Measurements from ENCODE around the gene PLET1.

Gene PLET1

DNA sequence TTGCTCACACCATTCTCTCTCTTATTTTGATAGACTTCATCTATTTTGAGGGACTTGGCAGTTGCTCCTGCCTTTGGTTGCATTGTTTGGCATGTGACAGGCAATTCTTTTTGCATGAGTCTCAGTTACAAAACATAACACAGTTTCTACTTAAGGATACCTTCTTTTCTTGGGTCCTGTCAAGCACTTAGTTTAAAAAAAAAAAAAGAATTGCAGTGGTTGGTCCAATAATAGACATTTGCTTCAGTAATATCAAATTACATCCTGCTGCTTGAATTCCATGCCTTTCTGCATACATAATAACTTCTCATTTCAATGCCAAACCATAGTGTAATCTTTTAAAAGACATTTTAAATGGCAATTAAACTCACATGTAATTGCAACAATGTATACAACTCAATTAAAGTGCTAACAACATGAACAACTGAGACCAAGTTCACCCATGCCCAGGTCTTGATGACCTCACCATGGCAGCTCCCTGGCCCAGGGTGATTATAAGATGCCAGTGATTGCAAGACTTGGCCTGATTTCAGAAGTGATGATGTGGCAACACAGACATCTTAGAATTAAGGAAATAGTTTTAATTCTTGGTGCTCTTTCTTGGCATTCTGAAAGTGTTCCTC, 32.2 kb upstream of the PLET1 start:
- no peak overlapping the region for H3K4me3 Mint-ChIP-seq
- H3K36me3 Mint-ChIP-seq (ENCODE audit: low read depth), result peaks cover 6% of the 10 kb centered on the region
- peaks cover 34% of the 10 kb centered on the region for H3K4me1 Mint-ChIP-seq (ENCODE audit: low read depth)
- H3K27ac Mint-ChIP-seq, result no peak overlapping the region
- no peaks in the 10 kb centered on the region for H3K9me3 Mint-ChIP-seq
- H3K27me3 Mint-ChIP-seq (ENCODE audit: low read depth), result peaks cover 19% of the 10 kb centered on the region

DNA sequence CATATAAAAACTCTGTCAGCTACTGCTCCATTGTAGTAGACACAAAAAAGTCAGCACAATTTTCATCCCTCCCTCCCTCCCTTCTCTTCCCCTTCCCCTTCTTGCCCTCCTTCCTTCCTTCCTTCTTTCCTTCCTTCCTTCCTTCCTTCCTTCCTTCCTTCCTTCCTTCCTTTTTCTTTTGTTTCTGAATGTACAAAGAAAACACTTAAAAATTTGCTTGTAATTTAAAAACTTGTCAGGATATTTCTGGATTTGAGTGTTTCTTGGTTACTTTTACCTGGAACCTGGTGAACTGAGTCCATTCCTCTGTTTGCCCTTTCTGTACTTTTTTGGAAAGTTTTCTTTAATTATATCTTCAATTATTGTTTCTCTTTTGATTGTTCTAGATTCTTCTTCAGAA, 31.5 kb upstream of the PLET1 start:
- no peak overlapping the region for H3K27ac Mint-ChIP-seq
- peaks cover 19% of the 10 kb centered on the region for H3K27me3 Mint-ChIP-seq (ENCODE audit: low read depth)
- H3K9me3 Mint-ChIP-seq, result no peaks in the 10 kb centered on the region
- H3K4me3 Mint-ChIP-seq, result no peak overlapping the region
- H3K4me1 Mint-ChIP-seq (ENCODE audit: low read depth), result peaks cover 27% of the 10 kb centered on the region
- H3K36me3 Mint-ChIP-seq (ENCODE audit: low read depth), result peaks cover 6% of the 10 kb centered on the region

DNA sequence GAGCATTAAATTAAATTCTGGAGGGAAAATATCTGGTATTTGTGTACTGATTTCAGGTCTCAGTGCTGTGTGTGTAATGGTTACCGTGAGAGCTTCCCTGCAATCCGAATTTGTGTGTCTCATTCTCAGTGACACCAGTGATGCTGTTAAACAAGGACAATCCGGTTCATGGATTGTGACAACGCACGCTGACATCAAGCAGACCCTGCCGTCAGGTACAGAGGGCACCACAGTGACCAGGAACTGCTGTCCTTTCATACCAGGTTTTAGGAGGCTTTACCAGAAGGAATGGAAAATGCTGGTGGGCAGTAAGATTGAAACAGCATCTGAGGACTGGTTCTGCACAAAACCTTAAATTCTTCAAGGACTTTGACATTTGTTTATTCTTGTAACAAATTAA, 30.5 kb upstream of the PLET1 start:
- Mint-ChIP-seq H3K9me3 (no peaks in the 10 kb centered on the region), H3K27me3 (ENCODE audit: low read depth) (peaks cover 19% of the 10 kb centered on the region), H3K4me1 (ENCODE audit: low read depth) (peaks cover 19% of the 10 kb centered on the region), H3K36me3 (ENCODE audit: low read depth) (peaks cover 6% of the 10 kb centered on the region), H3K27ac (no peak overlapping the region), H3K4me3 (no peak overlapping the region)

DNA sequence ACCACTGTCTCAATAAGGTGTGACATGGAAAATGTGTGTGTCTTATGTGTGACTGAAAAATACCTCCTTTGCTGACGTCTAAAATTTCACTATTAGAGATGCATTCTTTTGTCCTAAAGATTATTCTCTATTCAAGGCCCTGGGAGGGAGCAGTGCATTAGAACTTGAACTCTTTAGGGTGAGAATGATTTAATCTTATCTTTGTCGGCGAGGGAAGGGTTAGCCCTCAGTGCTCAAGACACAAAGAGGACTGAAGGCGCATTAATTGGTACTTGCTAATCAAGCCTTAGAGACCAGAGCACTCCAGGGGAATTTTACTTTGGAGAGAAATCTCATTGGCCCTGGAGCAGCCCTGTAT, 29.8 kb upstream of the PLET1 start:
- H3K4me1 Mint-ChIP-seq (ENCODE audit: low read depth), result peaks cover 16% of the 10 kb centered on the region
- peak overlapping the region; percentile 45 for H3K27ac Mint-ChIP-seq
- H3K4me3 Mint-ChIP-seq, result peak overlapping the region; percentile 62
- H3K9me3 Mint-ChIP-seq, result no peaks in the 10 kb centered on the region
- peaks cover 19% of the 10 kb centered on the region for H3K27me3 Mint-ChIP-seq (ENCODE audit: low read depth)
- H3K36me3 Mint-ChIP-seq (ENCODE audit: low read depth), result peaks cover 6% of the 10 kb centered on the region

DNA sequence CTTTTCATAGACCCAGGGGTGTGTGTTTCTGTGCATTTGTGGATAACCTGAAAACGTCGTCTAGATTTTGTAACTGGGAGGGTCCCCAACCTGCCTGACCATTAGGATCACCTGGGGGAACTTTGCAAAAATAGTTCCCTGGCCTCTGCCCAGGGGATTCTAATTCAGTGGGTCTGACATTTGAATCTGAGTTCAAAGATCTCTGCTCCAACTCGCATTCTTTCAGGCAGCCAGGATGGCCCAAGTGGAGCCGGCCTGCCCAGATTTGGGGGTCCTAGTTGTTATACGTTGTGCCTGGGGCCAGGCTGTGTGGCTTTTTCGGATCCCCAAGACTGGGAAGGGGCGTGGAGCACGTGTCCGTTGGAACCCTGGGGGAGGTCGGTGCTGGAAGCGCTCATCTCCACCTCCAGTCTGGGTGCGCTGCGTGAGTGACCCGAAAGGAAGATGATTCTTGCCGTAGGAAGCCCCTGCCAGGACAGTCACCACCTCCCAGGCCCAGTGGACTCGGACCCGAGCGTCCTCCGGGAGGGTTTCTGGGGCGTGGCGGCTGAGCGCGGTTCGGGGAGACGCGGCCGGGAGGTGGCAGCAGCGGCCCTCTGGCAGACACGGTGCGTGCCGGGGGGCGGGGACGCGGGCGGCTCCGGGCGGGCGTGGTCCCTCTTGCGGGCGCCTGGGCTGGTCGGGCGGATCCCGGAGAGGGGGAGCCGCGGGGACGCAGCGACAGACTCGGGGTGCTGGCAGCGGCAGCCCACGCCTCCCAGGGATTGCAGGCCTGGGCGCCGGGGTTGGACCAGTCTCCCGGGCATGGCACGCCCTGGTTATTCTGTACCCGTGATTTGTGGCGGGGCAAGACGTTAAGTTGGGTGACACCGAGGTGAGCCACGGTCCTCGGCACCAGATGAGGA, 29.2 kb upstream of the PLET1 start:
- Mint-ChIP-seq H3K27me3 (ENCODE audit: low read depth) (peaks cover 19% of the 10 kb centered on the region), H3K9me3 (no peaks in the 10 kb centered on the region), H3K36me3 (ENCODE audit: low read depth) (peaks cover 6% of the 10 kb centered on the region), H3K4me1 (ENCODE audit: low read depth) (peaks cover 16% of the 10 kb centered on the region), H3K4me3 (peak overlapping the region; percentile 80), H3K27ac (peak overlapping the region; percentile 16)

DNA sequence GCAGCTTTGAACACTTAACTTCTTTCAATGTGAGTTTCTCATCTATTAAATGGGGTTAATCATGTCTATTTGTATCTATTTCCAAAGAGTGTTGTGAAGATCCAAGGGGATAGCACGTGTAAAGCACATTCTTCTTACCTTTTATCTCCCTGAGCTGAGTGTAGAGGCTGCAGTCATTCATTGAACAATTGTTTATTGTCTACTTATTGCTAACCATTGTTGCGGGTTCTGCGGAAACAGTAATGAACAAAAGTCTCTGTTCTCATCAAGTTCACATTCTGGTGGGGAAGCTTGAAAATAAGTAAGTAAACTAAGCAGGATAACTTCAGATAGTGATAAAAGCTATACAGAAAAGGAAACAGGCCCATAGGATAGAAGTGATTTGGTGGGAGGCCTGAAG, 27.4 kb upstream of the PLET1 start:
- peaks cover 6% of the 10 kb centered on the region for H3K36me3 Mint-ChIP-seq (ENCODE audit: low read depth)
- no peak overlapping the region for H3K4me3 Mint-ChIP-seq
- H3K9me3 Mint-ChIP-seq, result no peaks in the 10 kb centered on the region
- H3K27me3 Mint-ChIP-seq (ENCODE audit: low read depth), result peaks cover 19% of the 10 kb centered on the region
- H3K4me1 Mint-ChIP-seq (ENCODE audit: low read depth), result peaks cover 14% of the 10 kb centered on the region
- H3K27ac Mint-ChIP-seq, result no peak overlapping the region

DNA sequence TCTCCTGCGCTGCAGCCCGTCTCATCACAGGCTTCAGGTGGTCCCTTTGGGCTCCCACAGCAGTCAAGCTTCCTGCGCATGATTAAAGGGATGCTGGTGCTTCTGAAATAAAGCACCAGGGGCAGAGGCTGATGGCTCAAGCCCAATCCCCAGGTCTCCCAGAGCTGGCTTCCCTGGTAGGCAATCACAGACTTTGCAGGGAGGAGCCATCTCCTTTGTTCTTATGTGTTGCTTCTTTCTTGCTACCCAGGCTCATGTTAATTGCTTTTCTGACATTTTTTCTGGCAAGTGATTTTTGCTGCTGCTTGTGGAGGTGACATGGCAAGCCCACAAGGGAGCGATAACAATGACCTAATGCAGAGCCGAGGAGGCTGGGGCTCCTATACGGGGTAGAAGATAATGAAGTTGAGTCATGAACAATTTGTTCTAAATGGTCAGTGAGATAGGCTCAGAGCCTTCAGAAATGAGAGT, 25.2 kb upstream of the PLET1 start:
- H3K27ac Mint-ChIP-seq, result no peak overlapping the region
- no peaks in the 10 kb centered on the region for H3K9me3 Mint-ChIP-seq
- peaks cover 5% of the 10 kb centered on the region for H3K27me3 Mint-ChIP-seq (ENCODE audit: low read depth)
- H3K36me3 Mint-ChIP-seq (ENCODE audit: low read depth), result no peaks in the 10 kb centered on the region
- H3K4me1 Mint-ChIP-seq (ENCODE audit: low read depth), result peaks cover 17% of the 10 kb centered on the region
- no peak overlapping the region for H3K4me3 Mint-ChIP-seq

DNA sequence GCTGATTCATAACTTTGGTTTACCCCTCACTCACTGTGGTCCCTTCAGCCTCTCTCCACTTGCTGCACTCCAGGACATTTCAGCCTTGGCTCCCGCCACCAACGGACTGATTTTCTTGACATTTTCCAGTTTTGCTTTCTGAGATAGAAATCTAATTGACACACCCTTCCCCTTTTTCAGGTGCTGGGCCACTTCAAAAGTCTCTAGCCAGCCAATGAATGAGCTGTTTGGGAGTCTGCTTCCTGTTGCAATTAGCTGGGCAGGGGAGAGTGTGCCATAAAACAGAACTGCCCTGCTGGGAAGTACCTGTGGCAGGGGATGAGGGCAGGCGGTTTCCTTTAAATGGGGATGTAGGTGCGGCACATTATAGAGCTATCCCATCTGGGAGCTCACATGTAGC, 21.1 kb upstream of the PLET1 start:
- peak overlapping the region; percentile 59 for H3K27ac Mint-ChIP-seq
- peaks cover 24% of the 10 kb centered on the region for H3K4me1 Mint-ChIP-seq (ENCODE audit: low read depth)
- peaks cover 5% of the 10 kb centered on the region for H3K27me3 Mint-ChIP-seq (ENCODE audit: low read depth)
- H3K36me3 Mint-ChIP-seq (ENCODE audit: low read depth), result no peaks in the 10 kb centered on the region
- peak overlapping the region; percentile 67 for H3K4me3 Mint-ChIP-seq
- no peaks in the 10 kb centered on the region for H3K9me3 Mint-ChIP-seq

DNA sequence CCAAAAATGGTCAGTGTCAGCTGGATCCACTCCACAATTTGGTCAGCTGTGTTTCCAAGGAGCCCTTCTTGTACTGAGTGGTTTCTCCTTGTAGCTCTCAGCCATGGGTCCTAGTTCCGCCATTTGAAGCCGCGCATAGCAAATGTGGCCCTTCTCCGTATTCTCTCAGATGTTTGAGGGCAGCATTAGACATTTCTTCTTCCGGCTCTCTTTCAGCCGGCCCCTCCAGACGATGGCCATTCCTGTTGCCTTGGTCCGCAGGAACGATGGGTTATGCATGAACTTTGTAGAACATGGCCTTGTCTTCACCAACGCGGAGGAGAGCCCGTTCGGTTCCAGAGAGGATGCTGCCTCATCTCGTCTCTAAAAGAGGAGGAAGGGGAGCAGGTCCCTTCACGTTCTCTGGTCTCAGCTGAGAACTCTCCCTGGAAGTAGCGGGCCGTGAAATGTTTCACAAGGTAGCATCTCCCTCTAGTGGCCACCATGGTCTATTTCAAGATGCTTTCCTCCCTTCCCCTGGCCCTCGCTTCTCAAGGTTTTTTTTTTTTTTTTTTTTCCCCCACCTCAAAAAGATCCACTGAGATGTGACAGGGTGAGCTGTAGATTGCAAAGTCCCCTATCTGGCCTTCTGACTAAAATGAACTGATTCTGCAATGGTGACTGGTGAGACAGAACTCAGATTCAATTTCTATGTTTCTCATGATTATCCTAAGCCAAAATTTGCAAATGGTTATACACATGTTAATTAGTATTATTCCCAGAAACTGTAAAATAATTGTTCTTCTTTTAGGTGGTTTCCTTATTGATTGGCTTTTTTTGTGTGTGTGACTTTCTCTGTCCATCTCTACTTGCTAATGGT, 19.8 kb upstream of the PLET1 start:
- H3K4me3 Mint-ChIP-seq, result peak overlapping the region; percentile 89
- peak overlapping the region; percentile 79 for H3K27ac Mint-ChIP-seq
- no peaks in the 10 kb centered on the region for H3K36me3 Mint-ChIP-seq (ENCODE audit: low read depth)
- peaks cover 28% of the 10 kb centered on the region for H3K4me1 Mint-ChIP-seq (ENCODE audit: low read depth)
- H3K27me3 Mint-ChIP-seq (ENCODE audit: low read depth), result peaks cover 5% of the 10 kb centered on the region
- no peaks in the 10 kb centered on the region for H3K9me3 Mint-ChIP-seq

DNA sequence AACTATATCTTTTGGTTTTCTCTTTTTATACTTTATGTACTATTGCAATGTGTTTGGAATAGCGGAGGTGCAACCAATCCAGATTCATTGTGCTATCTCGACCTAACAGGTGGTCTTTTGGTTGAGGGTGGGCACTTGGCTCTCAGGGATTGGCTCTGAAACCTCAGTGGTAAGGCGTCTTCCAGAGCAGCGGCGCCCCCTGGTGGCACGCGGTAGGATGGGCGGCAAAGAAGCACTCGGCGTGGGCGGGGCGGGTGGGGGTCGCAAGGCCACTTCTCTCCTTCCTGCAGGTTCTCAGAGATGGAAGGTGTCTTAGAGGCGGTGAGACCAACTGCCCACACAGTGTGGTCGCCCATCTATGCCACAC, 19.2 kb upstream of the PLET1 start:
- Mint-ChIP-seq H3K27me3 (ENCODE audit: low read depth) (peaks cover 5% of the 10 kb centered on the region), H3K4me1 (ENCODE audit: low read depth) (peaks cover 28% of the 10 kb centered on the region), H3K36me3 (ENCODE audit: low read depth) (no peaks in the 10 kb centered on the region), H3K9me3 (no peaks in the 10 kb centered on the region), H3K4me3 (peak overlapping the region; percentile 89), H3K27ac (no peak overlapping the region)

DNA sequence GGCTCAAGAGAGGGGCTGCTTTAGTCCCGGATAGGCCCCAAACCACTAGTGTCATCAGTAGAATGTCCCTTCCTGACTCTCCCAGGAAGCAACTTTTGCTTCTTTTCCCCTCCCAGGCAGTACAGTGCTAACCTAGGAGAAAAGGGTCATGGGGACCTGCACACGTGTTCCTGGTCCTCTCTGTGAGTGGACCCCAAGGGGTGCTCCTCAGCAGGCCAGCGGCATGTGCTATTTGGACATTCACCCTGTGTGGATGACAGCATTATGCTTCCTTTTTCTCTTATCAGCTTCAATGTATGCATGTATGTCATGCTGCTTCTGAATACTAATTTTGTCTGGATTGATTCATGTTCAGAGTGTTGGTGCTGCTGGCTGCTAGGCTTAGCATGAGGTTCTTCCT, 18.1 kb upstream of the PLET1 start:
- Mint-ChIP-seq H3K27me3 (ENCODE audit: low read depth) (peaks cover 5% of the 10 kb centered on the region), H3K9me3 (no peaks in the 10 kb centered on the region), H3K36me3 (ENCODE audit: low read depth) (no peaks in the 10 kb centered on the region), H3K27ac (no peak overlapping the region), H3K4me1 (ENCODE audit: low read depth) (peaks cover 28% of the 10 kb centered on the region), H3K4me3 (no peak overlapping the region)

DNA sequence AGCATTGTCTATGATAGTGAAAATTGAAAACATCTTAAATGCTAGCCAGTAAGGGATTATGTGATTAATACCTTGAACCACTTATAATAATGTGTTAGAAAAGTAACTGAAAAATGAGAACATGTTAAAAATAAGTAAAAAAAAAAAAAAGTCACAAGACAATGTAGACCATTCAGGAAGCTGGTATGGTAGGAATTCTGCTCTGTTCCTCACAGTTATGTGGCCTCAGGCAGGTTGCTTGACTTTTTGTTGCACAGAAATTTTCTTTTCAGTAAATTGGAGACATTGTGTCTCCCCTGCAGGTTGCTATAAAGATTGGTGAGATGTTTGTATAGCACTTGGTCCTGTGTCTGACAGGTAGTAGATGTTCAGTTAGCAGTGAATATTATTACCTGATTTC, 17.3 kb upstream of the PLET1 start:
- Mint-ChIP-seq H3K4me3 (no peak overlapping the region), H3K4me1 (ENCODE audit: low read depth) (peaks cover 28% of the 10 kb centered on the region), H3K27ac (no peak overlapping the region), H3K36me3 (ENCODE audit: low read depth) (no peaks in the 10 kb centered on the region), H3K27me3 (ENCODE audit: low read depth) (peaks cover 5% of the 10 kb centered on the region), H3K9me3 (no peaks in the 10 kb centered on the region)

DNA sequence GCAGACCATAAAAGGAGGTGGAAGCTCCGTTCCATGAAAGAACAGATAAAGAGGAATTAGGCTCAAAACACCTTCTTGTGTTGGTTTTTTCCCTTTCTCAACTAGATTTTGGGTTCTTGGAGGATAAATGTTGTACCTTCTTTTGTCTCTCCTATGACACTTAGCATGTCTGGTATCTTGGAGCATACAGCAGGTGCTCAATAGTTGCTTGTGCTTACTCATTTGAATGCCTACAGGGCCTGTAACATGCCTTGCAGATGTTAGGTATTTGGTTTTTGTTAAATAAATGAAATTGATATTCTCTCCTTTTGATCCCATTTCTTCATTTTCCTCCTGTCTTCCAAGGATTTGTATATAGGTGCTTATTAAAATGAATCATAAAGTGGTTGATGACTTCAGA, 16.4 kb upstream of the PLET1 start:
- Mint-ChIP-seq H3K9me3 (no peaks in the 10 kb centered on the region), H3K27me3 (ENCODE audit: low read depth) (peaks cover 5% of the 10 kb centered on the region), H3K36me3 (ENCODE audit: low read depth) (no peaks in the 10 kb centered on the region), H3K4me3 (no peak overlapping the region), H3K27ac (no peak overlapping the region), H3K4me1 (ENCODE audit: low read depth) (peaks cover 24% of the 10 kb centered on the region)

DNA sequence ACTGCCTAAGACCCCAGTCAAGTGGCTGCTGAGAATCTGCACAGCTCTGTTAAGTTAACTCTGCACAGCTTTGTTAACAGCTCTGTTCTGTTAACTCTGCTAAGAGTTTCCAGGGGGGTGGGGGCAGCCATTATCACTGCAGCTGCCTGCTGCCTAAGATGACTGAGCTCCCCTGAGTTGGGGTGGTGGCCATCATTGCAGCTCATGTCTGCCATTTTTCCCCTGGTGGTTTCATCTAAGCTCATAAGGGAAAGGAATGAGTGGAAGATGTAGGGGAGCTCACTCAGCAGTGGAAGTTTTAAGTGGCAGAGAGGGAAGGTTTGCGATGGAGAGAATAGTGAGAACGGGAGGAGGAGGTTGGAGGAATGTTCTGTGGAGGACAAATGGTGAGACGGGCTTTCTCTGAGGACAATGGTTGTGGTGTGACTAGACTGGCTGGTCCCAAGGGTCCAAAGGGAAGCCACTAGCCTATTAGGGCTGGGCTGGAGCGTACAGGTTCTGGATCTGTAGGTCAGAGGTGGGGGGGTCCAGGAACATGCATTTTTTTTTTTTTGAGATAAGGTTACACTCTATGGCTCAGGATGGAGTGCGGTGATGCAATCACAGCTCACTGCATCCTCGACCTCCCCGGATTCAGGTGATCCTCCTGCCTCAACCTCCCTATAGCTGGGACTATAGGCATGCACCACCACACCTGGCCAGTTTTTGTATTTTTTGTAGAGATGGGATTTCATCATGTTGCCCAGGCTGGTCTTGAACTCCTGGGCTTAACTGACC, 13.5 kb upstream of the PLET1 start:
- peaks cover 5% of the 10 kb centered on the region for H3K27me3 Mint-ChIP-seq (ENCODE audit: low read depth)
- H3K27ac Mint-ChIP-seq, result no peak overlapping the region
- H3K4me3 Mint-ChIP-seq, result no peak overlapping the region

More for the DNA sequence above, 13.5 kb upstream of the PLET1 start:
- Mint-ChIP-seq H3K36me3 (ENCODE audit: low read depth) (no peaks in the 10 kb centered on the region), H3K4me1 (ENCODE audit: low read depth) (peaks cover 8% of the 10 kb centered on the region), H3K9me3 (no peaks in the 10 kb centered on the region)
